Endothelial cell of umbilical vein (primary cell): ENCODE data around the gene CEACAM3. TPM values are rescaled to one million over a fixed set of nuclear protein-coding genes. Genes with fewer than 3 reads are reported as not detected.

Experiments
- BruUV-seq: library from RNA; stranded (reverse); fragments of 400-500 nt; replicated peaks from 2 replicates; lab custom pipeline; 2021; lab: Mats Ljungman, UMichigan
- CTCF ChIA-PET: fragments of 300-600, 350-600 bp; sonication (Branson Sonifier 250); formaldehyde crosslinking; loops from one replicate; lab custom pipeline; 2021; ENCODE audit warnings: antibody characterized with exemption, inconsistent platforms; lab: Charles Lee
- POLR2A ChIA-PET: fragments of 300-600, 350-600 bp; sonication (Branson Sonifier 250); formaldehyde crosslinking; loops from one replicate; lab custom pipeline; 2021; ENCODE audit warnings: antibody characterized with exemption, inconsistent platforms; lab: Charles Lee
- DNase-seq: peaks from one replicate; pipeline ENCODE4 v3.0.0-alpha.2; 2011; ENCODE audit warnings: low read depth, low spot score
- FAIRE-seq: peaks from 2 replicates; lab custom pipeline; 2011; peaks lifted over from hg19 to GRCh38; lab: Jason Lieb, UNC
- H2AFZ ChIP-seq: 2 replicates; pipeline ENCODE4 v1.6.0; 2012; ENCODE audit warnings: low read depth, low read length, control low read depth, inconsistent platforms
- H3K27ac ChIP-seq: 2 replicates; pipeline ENCODE4 v1.5.1; 2011; ENCODE audit warnings: low read depth, mild to moderate bottlenecking, control low read depth, low read length, moderate library complexity; ENCODE audit not compliant: insufficient read depth
- H3K27me3 ChIP-seq, 2 experiments: 2 replicates each; pipeline versions ENCODE4 v1.6.0 to v1.6.1; 2011; ENCODE audit warnings: low read length in 2 of 2, mixed read lengths in 1 of 2; ENCODE audit not compliant: control insufficient read depth in 2 of 2, insufficient read depth in 2 of 2
- H3K36me3 ChIP-seq, 2 experiments: 2 replicates in 1 of 2; 3 replicates in 1 of 2; pipeline ENCODE4 v1.5.1; 2011; ENCODE audit warnings: low read length in 2 of 2, mild to moderate bottlenecking in 1 of 2, moderate library complexity in 1 of 2; ENCODE audit not compliant: control insufficient read depth in 2 of 2, insufficient read depth in 2 of 2; ENCODE audit errors: extremely low read depth in 1 of 2
- H3K4me1 ChIP-seq: 3 replicates; pipeline ENCODE4 v1.5.1; 2011; ENCODE audit warnings: mild to moderate bottlenecking, low read length; ENCODE audit not compliant: control insufficient read depth, insufficient read depth; ENCODE audit errors: extremely low read depth
- H3K4me2 ChIP-seq: 2 replicates; pipeline ENCODE4 v1.6.1; 2011; ENCODE audit warnings: low read length, control low read depth, mixed read lengths; ENCODE audit not compliant: insufficient read depth
- H3K4me3 ChIP-seq, 3 experiments: fragments of 200-600 bp in 1 of 3; sonication (generic), shearing (Covaris generic) in 1 of 3; replicated peaks in 1 of 3; 2 replicates each; pipeline ENCODE4 v1.5.1; 2011 to 2016; ENCODE audit warnings: control low read depth in 3 of 3, low read length in 3 of 3, mild to moderate bottlenecking in 2 of 3, inconsistent platforms in 1 of 3, low read depth in 1 of 3, moderate library complexity in 1 of 3; ENCODE audit not compliant: insufficient read depth in 1 of 3
- H3K79me2 ChIP-seq: 2 replicates; pipeline ENCODE4 v1.6.0; 2012; ENCODE audit warnings: low read length, inconsistent platforms; ENCODE audit not compliant: control insufficient read depth, insufficient read depth
- H3K9ac ChIP-seq: replicated peaks from 2 replicates; pipeline ENCODE3; 2011; ENCODE audit warnings: low read length, control low read depth; ENCODE audit not compliant: insufficient read depth; ENCODE audit errors: extremely low read depth
- H3K9me1 ChIP-seq: replicated peaks from 3 replicates; pipeline ENCODE4 v1.6.0; 2011; ENCODE audit warnings: mild to moderate bottlenecking, low read length; ENCODE audit not compliant: control insufficient read depth, insufficient read depth; ENCODE audit errors: extremely low read depth
- H3K9me3 ChIP-seq: replicated peaks from 2 replicates; pipeline ENCODE4 v1.5.1; 2012; ENCODE audit warnings: low read length, inconsistent platforms; ENCODE audit not compliant: control insufficient read depth, insufficient read depth
- H4K20me1 ChIP-seq: replicated peaks from 2 replicates; pipeline ENCODE3; 2011; ENCODE audit warnings: mild to moderate bottlenecking, low read length; ENCODE audit not compliant: control insufficient read depth, insufficient read depth; ENCODE audit errors: extremely low read depth
- EZH2 ChIP-seq: IDR thresholded peaks from 2 replicates; pipeline ENCODE4 v1.6.1; 2012; ENCODE audit warnings: borderline replicate concordance, low read depth, mild to moderate bottlenecking, moderate library complexity, low read length, inconsistent platforms; ENCODE audit not compliant: severe bottlenecking
- FOS ChIP-seq: IDR thresholded peaks from 2 replicates; pipeline ENCODE4 v1.6.1; 2011; ENCODE audit warnings: mild to moderate bottlenecking, low read length, moderate library complexity, borderline replicate concordance; ENCODE audit not compliant: insufficient read depth
- GATA2 ChIP-seq: IDR thresholded peaks from 2 replicates; pipeline ENCODE4 v1.7.0; 2011; ENCODE audit warnings: low read depth, mild to moderate bottlenecking, moderate library complexity, mixed read lengths, low read length; ENCODE audit not compliant: insufficient read length, insufficient read depth
- JUN ChIP-seq: IDR thresholded peaks from 2 replicates; pipeline ENCODE4 v1.6.1; 2011; ENCODE audit warnings: borderline replicate concordance, low read depth; ENCODE audit not compliant: insufficient read length, insufficient read depth
- MYC ChIP-seq: IDR thresholded peaks from one replicate; pipeline ENCODE4 v1.6.1; 2011; ENCODE audit warnings: mild to moderate bottlenecking, low read depth, low read length
- POLR2A ChIP-seq: IDR thresholded peaks from 2 replicates; pipeline ENCODE4 v1.6.1; 2012; ENCODE audit warnings: low read depth, mild to moderate bottlenecking, control low read depth, low read length
- POLR2AphosphoS5 ChIP-seq: IDR thresholded peaks from 2 replicates; pipeline ENCODE4 v1.6.1; 2012; ENCODE audit warnings: low read depth, mild to moderate bottlenecking, control low read depth, low read length, moderate library complexity; ENCODE audit not compliant: insufficient read depth
- dilution Hi-C: fragments of 300-500 bp; cut with MboI; formaldehyde crosslinking; loops from one replicate; pipeline ENCODE4 v1.15.0; 2019; ENCODE audit warnings: low sequenced_read_pairs; ENCODE audit not compliant: extremely low pct_ligation_motif_present
- intact Hi-C: fragments of 100-400 bp; cut with micrococcal nuclease; formaldehyde crosslinking; loops from one replicate; pipeline ENCODE4 v1.10.0; 2022
- polyA plus RNA-seq, 4 experiments: library from polyadenylated mRNA; depleted of rRNA in 3 of 4; stranded (reverse) in 3 of 4; unstranded in 1 of 4; fragments of >200 nt; gene quantifications; 2 replicates each; pipeline versions ENCODE4 v1.2.1 to v1.2.3, GENCODE V29; 2011 to 2012; ENCODE audit warnings: missing spikeins in 1 of 4
- total RNA-seq: library from RNA; stranded (reverse); gene quantifications from 2 replicates; pipeline ENCODE4 v1.2.3, GENCODE V29; 2021
- TF ChIP-seq, protein P1 (sequence below): IDR thresholded peaks from 2 replicates; pipeline ENCODE4 v1.6.1; 2011; ENCODE audit not compliant: insufficient read depth, insufficient read length
- TF ChIP-seq, protein P2 (sequence below), 2 donors: IDR thresholded peaks; 1 replicate in 1 of 2; 2 replicates in 1 of 2; pipeline ENCODE4 v1.5.1; 2011; ENCODE audit warnings: low read length in 2 of 2, mild to moderate bottlenecking in 2 of 2, moderate library complexity in 2 of 2, control low read depth in 1 of 2, inconsistent platforms in 1 of 2, low read depth in 1 of 2; ENCODE audit not compliant: insufficient read depth in 1 of 2; ENCODE audit errors: extremely low read depth in 1 of 2

The CEACAM3 gene
- total and polyA plus RNA-seq, 2 donors (not counting 3 experiments of a cell fraction or from before 2014, with no cell fraction given), result not detected

DNA sequence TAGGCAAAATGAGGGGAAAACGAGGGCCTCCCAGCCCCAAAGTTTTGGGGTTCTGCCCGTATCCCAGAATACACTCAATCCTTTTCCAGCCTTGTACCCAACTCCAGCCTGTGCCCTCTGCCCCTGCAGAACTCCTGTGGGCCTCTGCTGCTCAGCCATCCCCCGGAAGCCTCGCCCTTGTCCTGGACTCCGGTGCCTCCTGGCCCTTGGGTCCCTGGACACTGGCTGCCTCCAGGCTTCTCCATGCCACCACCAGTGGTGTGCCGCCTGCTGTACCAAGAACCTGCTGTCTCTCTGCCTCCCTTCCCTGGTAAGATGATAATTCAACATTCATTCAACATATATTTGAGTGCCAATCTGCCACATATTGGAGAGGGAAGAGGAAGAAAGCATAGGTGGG, 52.3 kb downstream of the CEACAM3 start:
- Histone ChIP-seq H3K4me3 (no peak overlapping the region), H3K27ac (no peak overlapping the region), H3K27me3 (peaks cover 17 to 28% of the 10 kb centered on the region in 2 experiments), H2AFZ (no peak overlapping the region), H3K9ac (no peak overlapping the region), H3K9me1 (no peaks in the 10 kb centered on the region), H3K9me3 (no peaks in the 10 kb centered on the region), H3K4me1 (no peaks in the 10 kb centered on the region), H4K20me1 (no peaks in the 10 kb centered on the region), H3K4me2 (no peak overlapping the region), H3K79me2 (no peaks in the 10 kb centered on the region), H3K36me3 (no peaks in the 10 kb centered on the region)
- no TSS peak for BruUV-seq
- ChIA-PET POLR2A (no interaction called here), CTCF (interaction anchor here (1.4 kb wide), 1 partner anchor 56 kb away, joined by 3 read pairs; no protein-coding TSS in a partner anchor)
- FAIRE-seq (no peak), DNase-seq (no peak)
- dilution Hi-C loops, result no loop called here
- TF ChIP-seq FOS (no peak), GATA2 (no peak)
- TF ChIP-seq, protein P1, sequence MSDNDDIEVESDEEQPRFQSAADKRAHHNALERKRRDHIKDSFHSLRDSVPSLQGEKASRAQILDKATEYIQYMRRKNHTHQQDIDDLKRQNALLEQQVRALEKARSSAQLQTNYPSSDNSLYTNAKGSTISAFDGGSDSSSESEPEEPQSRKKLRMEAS, result no peak
- intact Hi-C loops, result no loop called here

GRCh38 chr19:41849067-41849466, 52.7 kb downstream of the CEACAM3 start:
- Histone ChIP-seq H3K27ac (no peak overlapping the region), H2AFZ (no peak overlapping the region), H3K9me3 (no peaks in the 10 kb centered on the region), H3K4me3 (no peak overlapping the region), H3K36me3 (no peaks in the 10 kb centered on the region), H3K27me3 (peaks cover 21 to 32% of the 10 kb centered on the region in 2 experiments), H3K4me2 (no peak overlapping the region), H3K9ac (no peak overlapping the region), H3K4me1 (no peaks in the 10 kb centered on the region), H3K9me1 (no peaks in the 10 kb centered on the region), H4K20me1 (no peaks in the 10 kb centered on the region), H3K79me2 (no peaks in the 10 kb centered on the region)
- BruUV-seq, result no TSS peak
- intact Hi-C loops (no loop called here), dilution Hi-C loops (no loop called here)
- CTCF ChIA-PET, result interaction anchor here (1.4 kb wide), 1 partner anchor 56 kb away, joined by 3 read pairs; no protein-coding TSS in a partner anchor
- POLR2A ChIA-PET, result no interaction called here
- TF ChIP-seq JUN (no peak), POLR2AphosphoS5 (no peak), MYC (no peak), POLR2A (no peak), EZH2 (no peak), GATA2 (no peak), FOS (no peak)
- TF ChIP-seq, protein P2, sequence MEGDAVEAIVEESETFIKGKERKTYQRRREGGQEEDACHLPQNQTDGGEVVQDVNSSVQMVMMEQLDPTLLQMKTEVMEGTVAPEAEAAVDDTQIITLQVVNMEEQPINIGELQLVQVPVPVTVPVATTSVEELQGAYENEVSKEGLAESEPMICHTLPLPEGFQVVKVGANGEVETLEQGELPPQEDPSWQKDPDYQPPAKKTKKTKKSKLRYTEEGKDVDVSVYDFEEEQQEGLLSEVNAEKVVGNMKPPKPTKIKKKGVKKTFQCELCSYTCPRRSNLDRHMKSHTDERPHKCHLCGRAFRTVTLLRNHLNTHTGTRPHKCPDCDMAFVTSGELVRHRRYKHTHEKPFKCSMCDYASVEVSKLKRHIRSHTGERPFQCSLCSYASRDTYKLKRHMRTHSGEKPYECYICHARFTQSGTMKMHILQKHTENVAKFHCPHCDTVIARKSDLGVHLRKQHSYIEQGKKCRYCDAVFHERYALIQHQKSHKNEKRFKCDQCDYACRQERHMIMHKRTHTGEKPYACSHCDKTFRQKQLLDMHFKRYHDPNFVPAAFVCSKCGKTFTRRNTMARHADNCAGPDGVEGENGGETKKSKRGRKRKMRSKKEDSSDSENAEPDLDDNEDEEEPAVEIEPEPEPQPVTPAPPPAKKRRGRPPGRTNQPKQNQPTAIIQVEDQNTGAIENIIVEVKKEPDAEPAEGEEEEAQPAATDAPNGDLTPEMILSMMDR (IDR thresholded peaks at IDR 0.05; ENCODE audit: extremely low read depth in 1 of 2, insufficient read depth in 1 of 2, low read depth in 1 of 2, low read length in 2 of 2), result no peak
- TF ChIP-seq, protein P1, result no peak
- DNase-seq (no peak), FAIRE-seq (no peak)
